HG02623 (cell line): ENCODE results near the gene FTO.

Experiments used
- ATAC-seq: cut with Tn5 transposase; IDR thresholded peaks from one replicate; pipeline ENCODE4 v1.9.1; 2021; ENCODE audit warnings: moderate library complexity; ENCODE audit not compliant: unreplicated experiment

The FTO gene

DNA sequence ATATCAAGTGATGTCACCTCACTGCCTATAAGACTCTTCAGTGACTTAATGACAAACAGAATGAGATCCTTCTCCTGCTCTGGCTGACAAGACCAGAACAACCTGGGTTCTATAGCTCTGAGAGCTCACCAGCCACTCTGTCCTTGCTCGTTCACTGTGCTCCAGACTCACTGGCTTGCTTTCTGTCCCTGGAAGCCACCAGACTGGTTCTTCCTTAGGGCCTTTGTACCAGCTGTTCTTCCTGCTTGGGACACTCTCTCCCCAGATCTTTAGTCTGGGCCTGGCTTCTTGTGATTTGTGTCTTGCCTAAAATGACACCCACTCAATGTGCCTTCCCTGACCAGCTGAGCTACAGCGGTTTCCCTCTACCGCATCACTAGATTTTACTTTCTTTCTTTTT is 76.1 kb downstream of the FTO start:
- no peak for ATAC-seq

DNA sequence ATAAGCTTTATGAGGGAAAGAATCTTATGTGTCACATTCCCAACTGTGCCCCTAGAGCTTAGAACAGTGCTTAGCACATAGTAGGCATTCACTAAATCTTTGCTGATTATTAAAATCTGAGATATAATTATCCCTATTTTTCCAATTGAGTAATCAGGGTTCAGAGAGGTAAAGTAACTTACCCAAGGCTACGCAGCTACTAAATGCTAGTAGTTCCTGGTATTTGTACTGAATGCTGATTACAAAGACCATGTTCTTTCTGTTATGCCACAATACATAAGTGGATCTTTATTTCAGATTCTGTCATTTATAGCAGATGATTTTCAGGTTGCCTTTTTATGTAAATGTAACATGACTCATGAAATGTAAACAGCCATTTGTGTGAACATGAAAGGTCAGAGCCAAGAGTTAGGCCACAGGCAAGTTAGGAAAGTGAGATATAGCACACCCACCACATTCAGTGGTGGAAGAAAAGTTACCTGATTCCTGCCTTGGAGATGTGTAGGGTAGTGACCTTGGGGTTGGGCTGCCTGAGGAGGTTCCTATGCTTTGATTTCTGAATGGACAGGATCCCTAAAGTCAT is 77.2 kb downstream of the FTO start:
- no peak for ATAC-seq

DNA sequence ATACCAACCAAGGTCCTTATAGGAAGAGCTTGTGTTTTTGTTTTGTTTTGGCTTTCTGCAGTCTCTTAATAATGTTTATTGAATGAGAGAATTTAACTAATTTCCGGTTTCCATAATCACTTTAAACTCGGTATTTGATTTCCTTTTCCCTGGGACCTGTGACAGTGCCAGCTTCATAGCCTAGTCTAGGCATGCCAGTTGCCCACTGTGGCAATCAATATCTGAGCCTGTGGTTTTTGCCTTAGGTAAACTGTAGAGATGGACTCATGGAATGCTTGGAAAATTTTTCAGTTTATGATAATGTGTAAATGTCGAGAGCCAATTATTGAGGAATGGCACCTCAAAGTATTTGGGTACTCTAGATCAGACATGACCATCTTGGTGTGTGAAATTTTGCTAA is 78.2 kb downstream of the FTO start:
- no peak for ATAC-seq

DNA sequence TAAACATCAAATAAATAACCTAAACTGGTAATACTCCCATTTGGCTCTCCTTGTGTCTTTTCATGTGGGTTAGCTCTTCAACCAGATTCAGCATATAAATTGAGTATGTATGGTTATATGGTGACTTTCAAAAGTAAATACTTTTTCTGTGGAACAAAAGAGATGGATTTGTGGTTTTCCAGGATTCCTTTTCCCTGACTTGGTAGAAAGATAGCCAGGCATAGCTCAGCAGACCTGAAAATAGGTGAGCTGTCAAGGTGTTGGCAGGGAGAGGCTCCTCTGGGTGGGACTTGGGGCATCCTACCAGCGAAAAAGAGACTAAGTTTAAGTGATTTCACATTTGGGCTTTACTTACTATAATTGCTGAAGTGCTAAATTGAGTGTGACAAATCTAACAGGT is 80.3 kb downstream of the FTO start:
- no peak for ATAC-seq

DNA sequence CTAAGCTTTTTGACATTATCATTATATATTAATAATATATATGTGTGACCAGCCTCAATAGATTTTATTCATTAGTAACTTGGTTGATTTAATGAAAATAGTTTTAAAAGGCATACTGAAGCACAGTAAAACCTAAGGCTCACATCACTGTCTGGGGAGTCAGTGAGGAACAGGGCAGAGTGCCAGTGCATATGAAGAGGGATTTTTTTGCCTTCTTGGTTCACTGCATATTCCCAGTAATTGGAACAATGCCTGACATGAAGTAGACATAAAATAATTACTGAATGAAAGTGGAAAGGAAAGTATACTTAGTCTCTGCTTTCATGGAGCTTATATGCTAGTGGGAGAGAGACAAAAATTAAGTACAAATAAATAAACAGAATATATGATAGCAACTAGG is 81.1 kb downstream of the FTO start:
- no peak for ATAC-seq

DNA sequence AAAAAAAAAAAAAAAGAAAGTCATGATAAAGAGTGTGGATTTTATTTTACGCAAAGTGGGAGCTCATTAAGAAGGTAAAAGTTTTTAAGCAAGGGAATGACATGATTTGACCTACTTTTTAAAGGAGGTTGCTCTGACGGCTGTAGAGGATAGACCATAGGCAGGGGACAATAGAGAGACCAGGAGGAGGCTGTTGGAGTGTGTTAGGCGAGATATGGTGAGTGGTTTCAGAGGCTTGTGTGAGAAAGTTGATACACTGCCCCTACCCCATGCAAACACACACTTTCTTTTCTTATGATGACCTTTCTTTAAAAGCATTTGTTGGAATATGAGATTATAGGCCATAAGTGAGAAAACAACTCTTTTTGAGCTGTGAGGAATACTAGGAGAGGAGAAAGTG is 82.0 kb downstream of the FTO start:
- no peak for ATAC-seq

DNA sequence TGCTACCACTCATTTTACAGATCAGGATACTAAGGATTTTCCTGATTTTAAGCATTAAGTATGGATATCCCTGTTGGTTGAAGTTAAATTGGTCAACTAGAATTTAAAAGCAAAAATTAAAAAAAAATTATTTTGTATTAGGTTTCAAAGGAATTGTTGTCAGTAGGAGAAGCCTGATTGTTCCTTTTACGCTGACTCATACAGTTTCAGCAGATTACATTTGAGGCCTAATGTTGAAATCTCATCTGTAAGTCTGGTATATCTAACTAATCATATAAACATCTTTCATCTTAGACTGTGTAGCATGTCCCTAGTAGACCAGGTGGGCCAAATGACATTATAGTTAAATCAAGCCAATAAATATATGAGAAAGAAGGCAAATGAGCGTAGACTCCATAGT is 83.5 kb downstream of the FTO start:
- ATAC-seq: no peak

DNA sequence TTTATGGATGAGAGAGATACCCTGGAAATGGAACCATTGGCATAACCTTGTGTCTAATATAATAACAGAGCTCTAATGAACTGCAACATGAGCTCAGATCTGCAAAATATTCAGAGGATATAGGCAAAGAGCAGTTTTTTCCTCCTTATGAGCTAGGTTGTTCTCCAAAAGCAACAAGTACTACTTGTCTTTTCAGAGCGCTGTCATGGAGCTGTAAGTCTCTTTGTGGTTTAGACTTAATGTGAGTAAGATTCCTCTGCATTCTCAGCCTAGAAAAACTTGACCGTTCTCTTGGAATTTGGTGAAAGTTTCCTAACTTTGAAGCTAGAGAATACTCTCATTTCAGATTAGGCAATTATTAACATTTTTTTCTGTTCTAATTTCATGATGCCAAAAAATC is 85.2 kb downstream of the FTO start:
- ATAC-seq: no peak

DNA sequence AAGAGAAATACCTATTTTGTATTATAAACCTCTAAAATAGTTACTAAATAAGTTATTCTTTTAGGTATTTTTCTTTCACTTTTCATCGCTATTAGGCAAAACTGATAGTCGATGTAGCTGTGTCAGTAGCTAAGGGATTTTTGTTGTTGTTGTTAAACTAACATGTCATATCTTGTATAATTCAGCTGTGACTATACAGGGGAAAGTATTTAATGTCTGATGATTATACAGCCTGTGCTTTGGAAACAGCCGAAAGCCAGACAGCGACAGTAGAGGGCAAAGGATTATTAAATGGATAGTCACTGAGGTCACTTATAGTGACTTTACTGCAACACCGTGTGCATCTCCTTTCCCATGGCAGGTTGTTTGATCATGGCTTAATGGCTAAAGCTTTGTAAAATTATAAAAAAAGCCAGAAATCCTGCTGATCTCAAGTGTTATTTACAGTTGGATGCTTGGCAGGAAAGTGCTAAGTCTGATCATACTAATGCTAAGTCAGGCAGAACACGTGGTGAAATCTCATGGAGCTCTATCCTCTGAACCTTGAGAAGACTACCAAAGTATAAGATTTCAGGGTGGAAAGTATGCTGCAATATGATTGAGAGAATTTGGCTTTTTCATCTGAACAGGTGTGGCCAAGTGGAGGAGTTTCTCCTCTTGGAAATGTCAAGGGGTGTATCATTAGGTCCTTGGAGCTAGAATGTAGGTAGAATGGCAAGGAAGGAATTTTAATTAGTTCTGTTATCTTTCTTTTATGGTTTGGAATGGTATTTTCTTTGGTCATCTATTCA is 88.4 kb downstream of the FTO start:
- ATAC-seq: no peak

DNA sequence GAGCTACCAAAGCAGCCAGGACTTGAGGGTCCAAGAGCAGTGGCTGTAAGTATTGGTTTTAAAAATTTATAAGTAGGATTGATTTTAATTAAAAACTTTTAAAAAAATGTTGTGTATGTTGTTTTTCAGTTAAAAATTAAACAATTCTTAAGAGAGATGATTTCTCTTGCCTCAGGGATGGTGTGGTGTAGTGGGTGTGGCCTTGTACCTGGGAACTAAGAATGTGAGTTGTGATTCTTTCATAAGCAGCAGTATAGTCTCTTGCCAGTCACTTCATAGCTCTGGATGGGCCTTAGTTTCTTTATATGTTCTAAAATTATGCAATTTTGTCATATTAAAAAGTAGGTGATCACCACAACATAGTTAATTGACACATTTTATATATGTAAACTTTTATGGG is 99.5 kb downstream of the FTO start:
- no peak for ATAC-seq

DNA sequence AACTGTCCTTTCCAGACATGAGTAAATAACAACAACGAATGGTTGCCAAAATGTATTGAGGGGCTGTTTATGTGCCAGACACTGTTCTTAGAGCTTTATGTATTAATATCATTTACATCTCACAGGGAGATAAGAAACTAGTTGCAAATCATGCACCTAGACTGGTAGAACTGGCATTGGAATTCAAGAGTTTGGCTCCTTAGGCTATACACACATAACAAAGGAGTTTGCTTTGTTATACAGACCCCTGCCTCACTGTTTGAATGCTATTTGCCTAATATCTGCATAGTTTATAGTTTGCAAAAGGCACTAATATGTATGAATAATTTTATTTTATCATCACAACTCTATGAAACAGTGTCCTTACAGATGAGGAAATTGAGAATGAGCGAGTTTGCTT is 100.0 kb downstream of the FTO start:
- no peak for ATAC-seq

DNA sequence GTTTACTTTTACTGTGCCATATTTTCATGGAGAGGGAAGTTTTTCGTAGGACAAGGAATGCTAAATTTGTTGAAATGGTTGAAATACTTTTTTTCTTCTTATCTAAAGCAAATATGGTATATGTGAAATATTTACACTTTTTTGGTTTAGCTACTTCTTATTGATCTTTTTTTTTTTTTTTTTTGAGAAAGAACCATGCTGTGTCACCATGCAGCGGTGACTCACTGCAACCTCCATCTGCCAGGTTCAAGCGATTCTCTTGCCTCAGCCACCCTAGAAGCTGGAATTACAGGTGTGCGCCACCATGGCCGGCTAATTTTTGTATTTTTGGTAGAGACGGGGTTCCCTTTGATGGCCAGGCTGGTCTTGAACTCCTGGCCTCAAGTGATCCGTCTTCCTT is 100.5 kb downstream of the FTO start:
- no peak for ATAC-seq

DNA sequence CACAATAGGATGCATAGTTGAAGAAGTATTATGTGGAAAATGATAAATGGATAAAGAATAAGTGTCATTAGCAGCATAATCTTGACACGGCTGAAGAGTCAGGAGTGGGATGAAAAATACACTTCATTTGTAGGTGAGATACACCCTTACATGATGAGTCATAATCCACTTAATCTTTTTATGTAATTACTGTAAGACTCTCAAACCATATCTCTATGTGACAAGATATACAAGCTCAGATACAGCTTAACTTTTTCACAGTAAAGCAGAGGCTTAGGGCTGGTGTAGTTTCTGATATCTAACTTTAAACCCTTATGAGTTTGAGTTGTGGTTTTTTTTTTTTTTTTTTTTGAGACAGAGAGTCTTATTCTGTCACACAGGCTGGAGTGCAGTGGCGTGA is 101.2 kb downstream of the FTO start:
- ATAC-seq: no peak

DNA sequence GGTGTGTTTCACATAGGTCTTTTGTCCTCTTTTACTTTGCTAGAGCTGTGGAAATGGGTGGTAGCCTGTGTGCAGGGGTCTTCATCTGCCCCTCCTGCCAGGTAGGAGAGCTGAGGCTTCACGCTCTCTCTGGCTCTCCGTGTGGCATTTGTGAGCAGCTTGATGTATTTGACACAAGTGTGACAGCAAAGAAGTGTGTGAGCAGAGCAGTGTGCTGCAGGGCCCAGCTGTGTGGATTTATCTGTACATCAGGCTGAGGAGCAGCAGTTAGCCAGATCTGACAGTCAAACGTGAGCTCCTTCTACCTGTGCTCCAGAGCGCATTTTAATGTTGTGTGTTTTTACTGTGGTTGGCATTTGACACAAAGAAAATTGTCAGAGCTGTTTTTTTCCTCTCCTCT is 101.8 kb downstream of the FTO start:
- ATAC-seq: no peak

DNA sequence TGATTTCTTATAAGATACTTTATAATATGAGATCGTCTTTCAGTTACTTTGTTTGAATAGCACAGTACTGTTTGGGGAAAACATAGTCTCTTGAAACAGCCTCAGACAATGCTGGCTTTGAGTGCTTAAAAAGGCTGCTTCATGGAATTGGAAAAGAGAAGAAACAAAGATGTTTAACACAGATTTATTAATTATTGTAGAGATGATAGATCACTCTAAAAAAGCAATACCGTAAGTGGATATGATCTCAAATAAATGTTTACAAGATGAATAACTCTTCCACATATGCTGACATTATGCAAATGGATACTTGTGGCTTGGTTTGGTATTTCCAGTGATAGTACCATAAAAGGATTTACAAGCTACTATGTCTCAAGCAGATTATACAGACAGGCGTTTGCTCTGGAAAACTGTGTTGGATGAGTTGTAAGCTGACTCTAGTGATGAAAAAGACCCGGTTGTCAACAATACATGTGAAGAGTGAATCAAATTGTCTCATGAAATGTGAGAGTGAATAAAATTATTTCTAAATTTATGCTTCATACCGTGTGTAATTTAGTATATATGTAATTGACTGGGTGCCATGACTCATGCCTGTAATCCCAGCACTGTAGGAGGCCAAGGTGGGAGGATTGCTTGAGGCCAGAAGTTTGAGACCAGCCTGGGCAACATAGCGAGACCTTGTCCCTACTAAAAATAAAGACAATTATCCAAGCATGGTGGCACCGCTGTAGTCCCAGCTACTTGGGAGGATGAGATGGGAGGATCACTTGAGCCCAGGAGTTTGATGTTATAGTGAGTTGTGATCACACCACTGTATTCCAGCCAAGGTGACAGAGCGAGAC is 105.4 kb downstream of the FTO start:
- ATAC-seq: no peak

DNA sequence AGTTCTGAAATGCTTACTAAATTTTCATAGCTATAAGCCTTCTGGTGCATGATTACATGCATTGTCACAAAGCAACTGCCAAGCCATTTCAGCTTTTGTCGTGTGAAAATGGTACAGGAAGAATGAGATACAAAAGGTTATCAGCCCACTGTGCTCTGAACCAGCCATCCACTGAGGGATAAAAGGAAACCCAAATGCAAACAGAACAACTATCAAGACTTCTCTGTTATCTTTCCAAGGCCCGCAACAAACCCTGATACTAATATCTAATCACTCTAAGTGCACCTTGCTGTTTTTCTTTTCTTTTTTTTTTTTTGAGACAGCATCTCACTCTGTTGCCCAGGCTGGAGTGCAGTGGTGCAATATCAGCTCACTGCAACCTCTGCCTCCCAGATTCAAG is 109.0 kb downstream of the FTO start:
- no peak for ATAC-seq

DNA sequence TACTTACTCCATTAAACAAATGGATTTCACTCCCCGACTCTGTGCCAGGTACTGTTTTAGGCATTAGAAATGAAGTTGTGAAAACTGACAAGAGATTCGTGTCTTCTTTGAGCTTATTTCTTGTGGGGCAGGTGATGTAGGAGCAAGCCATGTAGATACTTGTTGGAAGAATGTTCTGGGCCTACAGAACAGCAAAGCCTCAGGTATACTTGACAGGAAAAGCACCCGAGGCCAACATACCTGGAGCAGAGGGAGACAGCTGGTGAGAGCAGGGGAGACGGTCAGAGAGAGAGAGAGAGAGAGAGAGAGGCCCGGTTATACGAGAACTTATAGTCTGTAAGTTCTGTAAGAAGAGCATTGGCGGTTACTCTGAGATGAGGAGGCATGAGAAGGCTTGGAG is 110.8 kb downstream of the FTO start:
- no peak for ATAC-seq

DNA sequence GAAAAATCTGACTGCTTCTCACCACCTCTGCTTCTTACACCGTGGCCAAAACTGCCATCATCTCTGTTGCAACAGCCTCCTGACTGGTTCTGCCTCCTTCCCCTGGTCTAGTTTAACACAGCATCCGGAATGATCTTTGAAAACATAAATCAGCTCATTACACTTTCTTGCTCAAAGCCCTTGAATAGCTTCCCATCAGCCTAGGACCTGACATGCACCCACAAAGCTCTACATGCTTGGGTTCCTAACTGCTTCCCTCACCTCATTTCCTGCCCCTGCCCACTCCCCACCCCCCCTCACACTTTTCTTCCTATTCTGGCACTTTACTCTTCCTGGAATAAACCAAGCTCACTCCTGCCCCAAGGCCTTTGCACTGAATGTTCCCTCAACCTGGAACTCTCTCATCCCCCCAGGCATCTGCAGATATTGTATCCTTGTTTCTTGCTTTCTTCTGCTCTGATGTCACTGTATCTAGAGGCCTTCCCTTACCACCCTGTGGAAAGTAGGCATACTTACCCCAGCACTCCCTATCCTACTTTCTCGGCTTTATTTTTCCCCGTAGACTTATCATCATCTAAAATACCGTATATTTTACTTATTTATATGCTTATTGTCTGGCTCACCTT is 112.4 kb downstream of the FTO start:
- ATAC-seq: no peak

DNA sequence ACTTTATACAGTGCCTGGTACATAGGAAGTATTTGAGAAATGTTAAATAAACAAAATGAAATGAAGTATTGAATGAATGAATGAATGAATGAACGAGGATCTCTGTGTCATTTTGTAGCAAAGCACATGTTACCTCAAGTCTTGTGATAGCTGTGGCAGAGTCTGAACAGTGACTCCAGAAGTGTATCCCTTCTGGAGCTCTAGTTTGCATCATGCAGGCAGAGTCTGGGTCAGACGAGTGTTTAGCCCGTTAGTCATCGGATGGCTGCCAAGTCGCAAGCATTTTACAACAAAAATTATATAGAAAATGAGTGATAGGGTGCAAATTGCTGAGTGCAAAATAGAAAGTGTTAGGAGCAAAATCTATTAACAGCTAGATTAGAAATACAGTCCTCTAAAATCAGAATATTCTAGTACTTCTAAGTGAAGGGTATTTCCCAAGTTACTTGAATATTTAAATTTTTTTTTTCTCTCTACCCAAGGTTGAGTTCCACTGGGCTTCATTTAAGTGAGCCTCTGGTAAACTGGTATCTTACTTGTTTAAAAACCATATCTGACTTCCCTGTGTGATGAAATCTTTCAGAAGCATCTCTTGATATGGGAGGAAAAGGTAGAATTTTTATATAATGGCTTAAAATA is 113.3 kb downstream of the FTO start:
- ATAC-seq: no peak

DNA sequence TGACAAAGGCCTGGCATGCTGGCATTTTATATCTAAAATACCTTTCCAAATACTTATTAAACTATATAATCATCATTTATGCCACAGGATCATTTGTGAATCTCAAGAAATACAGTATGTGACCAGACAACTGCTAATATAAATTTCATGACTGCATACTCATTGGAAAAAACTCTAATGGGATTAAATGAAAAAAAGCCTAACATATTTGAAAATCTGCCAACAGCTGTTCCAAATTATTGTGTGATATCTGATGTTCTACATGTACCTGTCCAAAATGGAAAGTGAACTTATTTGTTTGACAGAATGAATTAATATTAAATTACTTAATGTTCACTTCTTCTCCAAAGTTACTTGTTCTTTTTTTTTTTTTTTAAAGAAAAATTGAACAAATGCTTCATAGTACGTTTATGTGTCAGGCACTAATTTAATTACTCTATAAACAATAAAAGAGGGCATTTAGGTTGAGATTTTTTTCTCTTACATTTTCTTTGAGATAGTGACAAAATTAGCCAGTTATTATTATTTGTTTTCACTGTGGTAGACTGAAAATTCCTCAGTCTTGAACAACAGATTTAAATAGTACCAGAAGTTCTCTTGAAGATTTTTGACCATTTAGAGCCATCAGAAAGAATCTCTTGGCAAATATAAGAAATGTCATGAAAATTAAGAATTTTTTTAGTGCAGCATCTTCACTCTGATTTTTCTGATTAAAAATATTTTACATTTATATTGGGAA is 114.0 kb downstream of the FTO start:
- no peak for ATAC-seq

DNA sequence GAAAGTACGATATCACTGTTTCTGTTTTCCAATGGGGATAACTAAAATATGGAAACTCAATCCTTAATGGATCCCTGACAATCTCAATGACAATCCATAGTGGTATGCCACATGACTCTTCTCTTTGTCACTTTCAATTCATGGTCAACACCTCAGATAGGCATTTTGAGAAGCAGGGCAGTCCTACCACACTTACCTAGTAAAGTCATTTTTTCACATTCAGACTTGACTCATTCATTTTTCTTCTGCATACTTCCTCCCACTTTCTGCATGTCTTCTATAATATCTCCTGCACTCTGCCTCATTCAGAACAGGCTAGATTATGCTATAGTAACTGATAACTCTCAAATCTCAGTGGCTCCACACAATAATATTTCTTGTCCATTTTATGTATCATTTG is 117.5 kb downstream of the FTO start:
- no peak for ATAC-seq
